K562 (cell line): ENCODE measurements around the gene TPCN1. TPM values are rescaled to one million over a fixed set of nuclear protein-coding genes. Genes with fewer than 3 reads are reported as not detected.

Experiments
- ATAC-seq: fragments of 200-7000 bp; cut with Tn5 transposase; 3 replicates; pipeline ENCODE4 v1.9.1; 2020; ENCODE audit warnings: moderate library complexity
- BruUV-seq: library from RNA; stranded (reverse); fragments of 400-500 nt; replicated peaks from 2 replicates; lab custom pipeline; 2021; lab: Mats Ljungman, UMichigan
- CTCF ChIA-PET: fragments of 300-600 bp; formaldehyde crosslinking; extraction: SDS; loops from one replicate; lab custom pipeline; 2021; ENCODE audit warnings: low intra/inter-chr PET ratio; lab: Yijun Ruan, JAX
- POLR2A ChIA-PET: fragments of 300-600, 350-650 bp; sonication (Branson Sonifier 250); formaldehyde crosslinking; extraction: SDS; loops from one replicate; lab custom pipeline; 2021; ENCODE audit warnings: antibody characterized with exemption, inconsistent platforms; lab: Yijun Ruan, JAX
- DNase-seq, 4 experiments: peaks; one replicate each; pipeline versions ENCODE4 v3.0.0 to v3.0.0-alpha.2; 2011 to 2018; ENCODE audit warnings: low spot score in 3 of 4, mixed read lengths in 3 of 4; ENCODE audit errors: extremely low read depth in 1 of 4
- FAIRE-seq: peaks from 2 replicates; lab custom pipeline; 2011; peaks lifted over from hg19 to GRCh38; lab: Jason Lieb, UNC
- H2AFZ ChIP-seq: 2 replicates; pipeline ENCODE4 v1.6.0; 2011; ENCODE audit warnings: low read depth, low read length, control low read depth, inconsistent platforms
- H3K27ac ChIP-seq: fragments of 200-600 bp; 3 replicates; pipeline ENCODE4 v1.8.0; 2011; ENCODE audit warnings: low read depth, mild to moderate bottlenecking, control low read depth, inconsistent platforms, low read length, moderate library complexity, mixed read lengths; ENCODE audit errors: extremely low read depth
- H3K27me3 ChIP-seq, 2 experiments: fragments of 300-600 bp in 1 of 2; 2 replicates in 1 of 2; 3 replicates in 1 of 2; pipeline versions ENCODE4 v1.6.0 to v1.8.0; 2011; ENCODE audit warnings: inconsistent platforms in 2 of 2, low read length in 2 of 2, mild to moderate bottlenecking in 1 of 2, mixed read lengths in 1 of 2, moderate library complexity in 1 of 2; ENCODE audit not compliant: control insufficient read depth in 2 of 2, insufficient read depth in 2 of 2
- H3K36me3 ChIP-seq: fragments of 300-600 bp; 3 replicates; pipeline ENCODE4 v1.8.0; 2011; ENCODE audit warnings: mild to moderate bottlenecking, low read length, inconsistent platforms; ENCODE audit not compliant: control insufficient read depth, insufficient read depth
- H3K4me1 ChIP-seq, 2 experiments: fragments of 200-600 bp in 1 of 2; replicated peaks in 1 of 2; 2 replicates in 1 of 2; 3 replicates in 1 of 2; pipeline versions ENCODE4 v1.5.1 to v1.8.0; 2011; ENCODE audit warnings: inconsistent platforms in 2 of 2, low read length in 2 of 2, mild to moderate bottlenecking in 1 of 2, mixed read lengths in 1 of 2, moderate library complexity in 1 of 2; ENCODE audit not compliant: control insufficient read depth in 2 of 2, insufficient read depth in 2 of 2
- H3K4me2 ChIP-seq: 2 replicates; pipeline ENCODE4 v1.6.1; 2011; ENCODE audit warnings: low read length, control low read depth, inconsistent platforms, mixed read lengths; ENCODE audit not compliant: insufficient read depth
- H3K4me3 ChIP-seq: fragments of 200-600 bp; sonication (generic), shearing (Covaris generic); 2 replicates; pipeline ENCODE4 v1.5.1; 2016; ENCODE audit warnings: control low read depth, inconsistent platforms
- H3K79me2 ChIP-seq: fragments of 200-600 bp; 3 replicates; pipeline ENCODE4 v1.8.0; 2011; ENCODE audit warnings: low read length, inconsistent platforms; ENCODE audit not compliant: control insufficient read depth, insufficient read depth
- H3K9ac ChIP-seq, 2 experiments: 2 replicates each; pipeline versions ENCODE4 v1.6.0 to v1.6.1; 2011; ENCODE audit warnings: low read depth in 2 of 2, low read length in 2 of 2, control low read depth in 1 of 2, inconsistent platforms in 1 of 2, mild to moderate bottlenecking in 1 of 2, mixed read lengths in 1 of 2; ENCODE audit not compliant: insufficient read depth in 1 of 2
- H3K9me1 ChIP-seq: one replicate; pipeline ENCODE4 v1.6.0; 2011; ENCODE audit warnings: inconsistent platforms, mild to moderate bottlenecking, low read length, moderate library complexity; ENCODE audit not compliant: control insufficient read depth, insufficient read depth
- H3K9me3 ChIP-seq: replicated peaks from 2 replicates; pipeline ENCODE4 v1.5.1; 2011; ENCODE audit warnings: low read depth, low read length, inconsistent platforms; ENCODE audit not compliant: control insufficient read depth, insufficient read depth
- H4K20me1 ChIP-seq: replicated peaks from 2 replicates; pipeline ENCODE4 v1.6.1; 2011; ENCODE audit warnings: low read length, inconsistent platforms, mixed read lengths; ENCODE audit not compliant: control insufficient read depth, insufficient read depth
- ATF3 ChIP-seq, 2 experiments: fragments of 450-650 bp in 1 of 2; sonication (generic) in 1 of 2; formaldehyde crosslinking in 1 of 2; IDR thresholded peaks in 1 of 2; conservative IDR thresholded peaks in 1 of 2; 2 replicates each; pipeline versions ENCODE4 v1.6.1 to v1.8.1; 2016 to 2023; ENCODE audit warnings: mild to moderate bottlenecking in 2 of 2, moderate library complexity in 2 of 2, inconsistent platforms in 1 of 2, missing genetic modification reagents in 1 of 2
- CEBPG ChIP-seq, 3 experiments: fragments of 200-800 bp in 1 of 3; sonication (Bioruptor generic) in 1 of 3; sonication (generic) in 1 of 3; formaldehyde crosslinking in 1 of 3; IDR thresholded peaks in 2 of 3; conservative IDR thresholded peaks in 1 of 3; 2 replicates each; pipeline versions ENCODE4 v1.6.1 to v1.8.0; 2016 to 2022; ENCODE audit warnings: missing compliant biosample characterization in 2 of 3, missing genetic modification characterization in 2 of 3, mild to moderate bottlenecking in 1 of 3, missing genetic modification reagents in 1 of 3
- E2F1 ChIP-seq: sonication (generic); formaldehyde crosslinking; IDR thresholded peaks from 2 replicates; pipeline ENCODE4 v1.8.1; 2023; ENCODE audit warnings: mild to moderate bottlenecking, missing genetic modification reagents, moderate library complexity
- E2F5 ChIP-seq: sonication (generic); formaldehyde crosslinking; IDR thresholded peaks from 2 replicates; pipeline ENCODE4 v1.8.0; 2022; ENCODE audit warnings: mild to moderate bottlenecking, missing genetic modification reagents
- HMGXB4 ChIP-seq: sonication (generic); formaldehyde crosslinking; IDR thresholded peaks from 2 replicates; pipeline ENCODE4 v1.8.1; 2023; ENCODE audit warnings: mild to moderate bottlenecking, missing genetic modification reagents
- ID3 ChIP-seq, 2 experiments: fragments of 250-450 bp in 1 of 2; fragments of 450-650 bp in 1 of 2; sonication (Bioruptor Pico) in 1 of 2; IDR thresholded peaks; 2 replicates each; pipeline versions ENCODE4 v1.6.1 to v1.8.0; 2016 to 2021; ENCODE audit warnings: mild to moderate bottlenecking in 2 of 2, moderate library complexity in 2 of 2, missing compliant biosample characterization in 1 of 2, missing genetic modification characterization in 1 of 2
- NR2C1 ChIP-seq, 2 experiments: fragments of 450-650 bp; IDR thresholded peaks; 2 replicates each; pipeline ENCODE4 v1.6.1; 2017; ENCODE audit warnings: mild to moderate bottlenecking in 2 of 2, antibody characterized with exemption in 1 of 2, inconsistent platforms in 1 of 2, missing compliant biosample characterization in 1 of 2, missing genetic modification characterization in 1 of 2
- ZNF134 ChIP-seq: fragments of 250-450 bp; sonication (Bioruptor Pico); conservative IDR thresholded peaks from 2 replicates; pipeline ENCODE4 v1.4.0; 2020
- ZNF146 ChIP-seq: IDR thresholded peaks from one replicate; pipeline ENCODE4 v1.6.1; 2018; ENCODE audit warnings: missing compliant biosample characterization; ENCODE audit not compliant: unreplicated experiment
- ZNF184 ChIP-seq: sonication (generic); formaldehyde crosslinking; IDR thresholded peaks from 2 replicates; pipeline ENCODE4 v1.5.0; 2020; ENCODE audit warnings: missing genetic modification reagents
- ZNF239 ChIP-seq: fragments of 250-450 bp; sonication (Bioruptor Pico); IDR thresholded peaks from 2 replicates; pipeline ENCODE4 v1.4.0; 2020; ENCODE audit warnings: mild to moderate bottlenecking
- ZNF316 ChIP-seq: fragments of 450-650 bp; IDR thresholded peaks from 2 replicates; pipeline ENCODE4 v1.6.1; 2016
- ZNF707 ChIP-seq: fragments of 250-450 bp; sonication (Bioruptor Pico); conservative IDR thresholded peaks from 2 replicates; pipeline ENCODE4 v1.8.0; 2022; ENCODE audit warnings: inconsistent platforms, mild to moderate bottlenecking, moderate library complexity
- WGBS: fragments of 100-300 bp; shearing (Covaris generic); methylation state at CpG from one replicate; pipeline ENCODE4 v1.1.6; 2016; ENCODE audit warnings: low coverage, mixed read lengths; ENCODE audit not compliant: insufficient coverage; ENCODE audit errors: missing lambda C conversion rate; 5-methylcytosine and 5-hydroxymethylcytosine counted together
- in situ Hi-C: fragments of 300-500 bp; cut with MboI; formaldehyde crosslinking; loops from 4 replicates; pipeline ENCODE4 v1.15.0; 2018; ENCODE audit warnings: inconsistent platforms, mixed read lengths
- intact Hi-C: fragments of 100-400 bp; cut with micrococcal nuclease; formaldehyde crosslinking; loops from 2 replicates; pipeline ENCODE4 v1.14.2; 2022
- polyA plus RNA-seq, 8 experiments: library from polyadenylated mRNA; depleted of rRNA in 4 of 8; stranded (reverse) in 5 of 8; unstranded in 3 of 8; fragments of >200 nt; fragmentation: Nextera tagmentation in 2 of 8; fragmentation: Illumina TruSeq in 1 of 8; extraction: Ambion mirVana in 2 of 8; extraction: Trizol in 1 of 8; gene quantifications; 2 replicates each; pipeline versions ENCODE4 v1.2.1 to v1.2.3, GENCODE V29; 2011 to 2014; ENCODE audit warnings: inconsistent platforms in 1 of 8, missing spikeins in 1 of 8
- total RNA-seq, 7 experiments: library from RNA; depleted of rRNA in 6 of 7; stranded (reverse); fragments of >200 nt in 6 of 7; fragmentation: Illumina TruSeq in 2 of 7; extraction: Trizol in 2 of 7; gene quantifications; 2 replicates each; pipeline versions ENCODE4 v1.2.1 to v1.2.3, GENCODE V29; 2011 to 2021; ENCODE audit warnings: low replicate concordance in 1 of 7

Gene TPCN1
- total and polyA plus RNA-seq, 9 of the 15 experiments (the other 6 are each of a cell fraction or from before 2014, with no cell fraction given): 0.80 to 23.8 (median 7.4) TPM

GRCh38 chr12:113236539-113237399, 15.5 kb downstream of the TPCN1 start:
- intact Hi-C loops: loop anchor here (5.0 kb wide), 1 partner anchor 39 kb away; no protein-coding TSS in a partner anchor
- peak overlapping the region in 1 of 2 experiments; percentile 7; a peak in 1 of 4 replicates for H3K9ac ChIP-seq
- in situ Hi-C loops: no loop called here
- no peaks in the 10 kb centered on the region; a peak in 1 of 5 replicates for H3K27me3 ChIP-seq
- H3K9me3 ChIP-seq: no peaks in the 10 kb centered on the region
- POLR2A ChIA-PET: interaction anchor here (3.4 kb wide), 1 partner anchor 14 kb away, joined by 25 read pairs; no protein-coding TSS in a partner anchor
- CTCF ChIA-PET: no interaction called here
- no TSS peak for BruUV-seq
- no peak overlapping the region for H3K4me3 ChIP-seq
- no peaks in the 10 kb centered on the region for H3K9me1 ChIP-seq
- no peaks in the 10 kb centered on the region for H4K20me1 ChIP-seq
- no peak for FAIRE-seq
- ATAC-seq: no peak; the same call in 2 of the 3 replicates
- no peak for DNase-seq
- no peak overlapping the region for H3K4me2 ChIP-seq
- 55% methylated on average over 5 of the region's 5 CpGs for WGBS
- H3K27ac ChIP-seq: no peak overlapping the region; the same call in 2 of the 3 replicates
- peaks cover 40% of the 10 kb centered on the region for H3K36me3 ChIP-seq
- H3K79me2 ChIP-seq: no peaks in the 10 kb centered on the region
- no peak overlapping the region for H2AFZ ChIP-seq
- peaks cover 32 to 47% of the 10 kb centered on the region in 2 experiments for H3K4me1 ChIP-seq
- TF ChIP-seq NR2C1 (IDR thresholded peaks at IDR 0.05) (0 out of 2 replicates have a peak, but pooled peaks have one; percentile 28), NR2C1 (tag; IDR thresholded peaks at IDR 0.05) (peak; percentile 72), ZNF146 (no peak), ZNF316 (peak; percentile 31; the same call in 1 of the 2 replicates), E2F1 (no peak), E2F5 (CRISPR knock-in tag) (no peak), ZNF239 (CRISPR knock-in tag) (no peak), CEBPG (CRISPR knock-in tag; IDR thresholded peaks at IDR 0.05) (no peak), CEBPG (tag; conservative IDR thresholded peaks at IDR 0.05 in 1 of 2, IDR thresholded peaks at IDR 0.05 in 1 of 2) (peak in 1 of 2 experiments; percentile 41; a peak in 1 of 4 replicates), ZNF707 (CRISPR knock-in tag) (no peak), ZNF184 (CRISPR knock-in tag) (no peak), ZNF134 (CRISPR knock-in tag) (peak; percentile 64; the same call in 1 of the 2 replicates), ID3 (CRISPR knock-in tag; IDR thresholded peaks at IDR 0.05) (no peak), ID3 (tag; IDR thresholded peaks at IDR 0.05) (peak; percentile 11; the same call in 1 of the 2 replicates), ATF3 (IDR thresholded peaks at IDR 0.05) (peak; percentile 50), ATF3 (CRISPR knock-in tag; conservative IDR thresholded peaks at IDR 0.05) (no peak), HMGXB4 (no peak)
